Activated CD8-positive, alpha-beta memory T cell treated with anti-CD3 and anti-CD28 coated beads for 48 hours (primary cell): ENCODE data around the gene TMEM121.

Source experiments
- DNase-seq, 3 experiments: peaks; one replicate each; pipeline ENCODE4 v3.0.0-alpha.2; 2020; ENCODE audit warnings: low read depth in 2 of 3, low spot score in 2 of 3

Gene TMEM121

DNA sequence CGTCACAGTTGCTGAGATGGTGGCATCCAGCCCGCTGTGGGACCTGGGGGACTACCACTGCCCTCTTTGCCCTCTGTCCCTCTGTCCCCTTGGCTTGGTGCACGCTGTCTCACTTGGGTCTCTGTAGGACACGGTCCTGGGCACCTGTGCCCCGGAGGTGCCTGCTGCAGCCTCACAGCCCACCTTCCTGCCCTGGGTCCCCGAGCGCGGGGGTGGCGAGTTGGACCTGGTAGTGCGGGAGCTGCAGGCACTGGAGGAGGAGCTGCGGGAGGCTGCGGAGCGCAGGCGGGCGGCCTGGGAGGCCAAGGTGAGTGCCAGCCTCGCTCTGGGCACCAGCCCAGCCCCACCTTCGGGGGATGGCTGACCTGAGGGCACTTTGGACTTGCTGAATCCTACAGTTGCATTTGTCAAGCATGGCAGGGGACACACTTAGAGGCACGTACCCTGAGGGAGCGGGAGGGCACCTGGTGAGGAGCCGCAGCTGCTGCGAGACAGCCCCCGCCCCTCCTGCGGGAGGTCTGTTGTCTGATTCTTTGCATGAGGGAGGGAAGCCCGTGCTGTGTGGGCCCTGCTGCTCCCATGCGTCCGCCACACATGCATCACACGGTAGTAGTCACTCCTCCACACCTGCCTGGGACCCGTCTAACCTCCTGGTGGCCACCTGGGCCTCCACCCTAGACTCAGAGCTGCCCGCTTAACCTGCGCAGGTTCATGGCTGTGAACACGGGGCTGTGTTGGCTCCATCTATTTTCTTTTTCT is 28.5 kb upstream of the TMEM121 start:
- DNase-seq, result no peak

DNA sequence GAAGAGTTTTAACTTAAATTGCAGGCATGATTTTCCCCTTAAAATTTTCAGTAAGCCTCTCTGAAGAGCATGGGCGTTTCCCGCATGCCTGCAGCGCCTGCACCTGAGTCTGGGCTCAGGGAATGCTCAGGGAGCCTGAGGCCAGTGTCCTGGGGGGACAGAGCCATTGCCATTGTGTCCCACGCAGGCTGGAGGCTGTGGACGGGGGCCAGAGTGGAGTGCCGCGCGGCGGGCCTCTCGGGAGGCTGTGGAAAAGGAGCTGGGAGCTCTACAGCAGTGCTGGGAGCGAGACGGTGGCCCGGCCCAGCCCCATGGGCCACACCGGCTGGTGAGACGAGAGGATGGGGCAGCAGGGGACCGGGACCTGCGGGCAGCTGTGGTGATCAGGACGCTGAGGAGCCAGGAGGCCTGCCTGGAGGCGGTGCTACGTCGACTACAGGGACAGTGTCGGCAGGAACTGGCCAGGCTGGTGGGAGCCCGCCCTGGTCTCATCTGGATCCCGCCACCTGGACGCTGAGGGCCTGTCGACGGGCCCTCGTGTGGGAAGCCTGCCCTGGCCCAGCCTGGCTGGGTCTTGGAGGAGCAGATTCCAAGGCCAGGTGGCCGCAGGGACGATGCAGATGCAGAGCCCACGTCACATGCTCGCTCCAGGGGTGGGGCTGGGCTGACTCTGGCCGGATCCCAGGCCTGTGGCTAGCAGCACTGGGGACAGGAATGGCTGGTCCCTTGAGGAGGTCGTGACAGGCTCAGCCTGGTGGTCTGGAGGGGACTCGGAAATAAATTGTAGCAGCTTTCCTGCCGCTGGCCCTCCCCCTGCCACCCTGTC is 27.7 kb upstream of the TMEM121 start:
- no peak for DNase-seq

- DNase-seq, result no peak
Measured at GRCh38 chr14:105499256-105500035, 26.9 kb upstream of the TMEM121 start.

- no peak for DNase-seq
Measured at GRCh38 chr14:105500036-105500725, 26.2 kb upstream of the TMEM121 start.

DNA sequence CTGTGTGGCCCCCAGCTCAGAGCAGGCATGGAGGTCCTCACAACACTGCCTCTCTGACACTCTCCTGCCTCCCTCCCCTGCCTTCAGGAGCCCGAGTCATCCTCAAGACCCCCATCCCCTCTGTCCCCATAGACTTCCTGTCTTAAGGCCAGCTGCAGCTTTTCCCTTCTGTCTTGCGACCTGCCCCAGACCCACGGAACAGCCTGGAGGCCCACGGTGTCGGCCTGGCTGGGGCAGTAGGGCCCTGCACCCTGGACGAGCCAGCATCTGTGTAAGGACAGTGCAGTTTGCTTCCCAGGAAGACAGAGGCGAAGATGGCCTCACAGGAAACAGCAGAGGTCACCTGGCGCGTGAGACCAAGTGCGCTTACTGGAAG is 25.7 kb upstream of the TMEM121 start:
- DNase-seq, result no peak

- DNase-seq, result no peak
Measured at GRCh38 chr14:105501504-105502291, 24.7 kb upstream of the TMEM121 start.

- DNase-seq, result no peak
Measured at GRCh38 chr14:105502446-105503295, 23.7 kb upstream of the TMEM121 start.

DNA sequence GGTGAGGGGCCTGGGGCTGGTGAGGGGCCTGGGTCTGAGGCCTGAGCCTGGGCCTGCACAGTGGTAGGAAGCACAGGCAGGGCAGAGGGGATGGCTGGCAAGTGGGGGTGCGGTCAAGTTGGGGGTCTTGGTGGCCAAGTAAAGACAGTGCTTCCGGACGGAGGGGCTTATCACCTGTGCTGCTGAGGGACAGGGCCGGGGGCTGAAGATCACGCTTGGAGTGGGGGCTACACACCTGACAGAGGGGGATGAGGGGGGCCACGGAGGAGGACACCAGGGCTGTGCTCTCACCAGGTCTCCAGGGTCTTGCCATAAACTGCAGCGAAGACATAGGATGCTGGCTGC is 23.1 kb upstream of the TMEM121 start:
- DNase-seq, result no peak

GRCh38 chr14:105503935-105504692 is 22.3 kb upstream of the TMEM121 start:
- no peak for DNase-seq

GRCh38 chr14:105505101-105505500 is 21.3 kb upstream of the TMEM121 start:
- DNase-seq, result no peak

GRCh38 chr14:105507247-105507646 is 19.1 kb upstream of the TMEM121 start:
- DNase-seq, result no peak

DNA sequence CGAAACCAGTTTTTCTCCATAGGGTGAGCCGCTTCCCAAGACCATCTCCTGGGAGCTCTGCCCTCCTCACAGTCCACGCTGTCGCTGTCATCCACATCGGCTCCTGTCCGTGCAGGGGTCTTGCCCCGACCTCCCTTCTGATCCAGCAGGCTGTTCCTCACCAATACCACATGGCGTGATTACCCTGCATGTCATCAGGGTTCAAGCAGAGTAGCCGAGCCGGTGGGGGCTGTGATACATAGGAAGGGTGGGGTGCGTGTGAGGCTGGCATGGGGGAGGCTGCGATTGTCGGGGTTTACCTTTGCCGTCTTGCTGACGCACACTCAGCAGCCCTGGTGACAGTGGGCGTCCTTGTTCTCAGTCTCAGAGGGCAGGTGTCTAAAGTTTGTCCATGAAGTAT is 18.3 kb upstream of the TMEM121 start:
- DNase-seq, result no peak

DNA sequence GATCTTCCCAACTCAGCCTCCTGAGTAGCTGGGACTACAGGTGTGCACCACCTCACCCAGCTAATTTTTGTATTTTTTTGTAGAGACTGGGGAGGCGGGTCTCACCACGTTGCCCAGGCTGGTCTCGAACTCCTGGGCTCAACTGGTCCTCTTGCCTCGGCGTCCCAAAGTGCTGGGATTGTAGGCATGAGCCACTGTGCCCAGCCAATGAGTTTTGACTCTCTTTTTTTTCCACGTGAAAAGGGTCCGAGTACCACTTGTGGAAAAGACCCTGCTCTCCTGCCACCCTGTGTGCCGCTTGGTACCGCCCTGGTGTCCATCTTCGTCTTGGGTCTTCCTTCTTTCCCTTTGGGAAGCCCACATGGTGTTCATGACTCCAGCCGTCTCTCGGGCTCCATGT is 17.8 kb upstream of the TMEM121 start:
- DNase-seq, result no peak

GRCh38 chr14:105517096-105517495 is 9.3 kb upstream of the TMEM121 start:
- no peak for DNase-seq

GRCh38 chr14:105519946-105520698 is 6.3 kb upstream of the TMEM121 start:
- no peak for DNase-seq

DNA sequence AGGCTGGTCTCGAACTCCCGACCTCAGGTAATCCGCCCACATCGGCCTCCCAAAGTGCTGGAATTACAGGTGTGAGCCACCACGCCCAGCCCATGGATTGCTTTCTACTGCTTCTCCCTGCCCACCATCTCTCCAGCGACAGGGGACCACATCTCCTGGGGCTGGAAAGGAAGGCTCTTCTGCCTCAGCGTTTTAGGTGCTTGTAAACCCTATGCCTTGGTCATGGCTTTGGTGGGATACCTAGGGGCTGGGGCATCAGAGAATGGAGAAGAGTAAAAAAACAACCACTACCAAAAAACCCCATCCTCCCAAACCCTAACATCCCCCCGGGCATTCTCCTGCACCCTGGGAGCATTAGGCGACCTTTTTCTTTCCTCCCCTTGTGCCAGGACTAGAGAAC is 1.1 kb upstream of the TMEM121 start:
- no peak for DNase-seq

DNA sequence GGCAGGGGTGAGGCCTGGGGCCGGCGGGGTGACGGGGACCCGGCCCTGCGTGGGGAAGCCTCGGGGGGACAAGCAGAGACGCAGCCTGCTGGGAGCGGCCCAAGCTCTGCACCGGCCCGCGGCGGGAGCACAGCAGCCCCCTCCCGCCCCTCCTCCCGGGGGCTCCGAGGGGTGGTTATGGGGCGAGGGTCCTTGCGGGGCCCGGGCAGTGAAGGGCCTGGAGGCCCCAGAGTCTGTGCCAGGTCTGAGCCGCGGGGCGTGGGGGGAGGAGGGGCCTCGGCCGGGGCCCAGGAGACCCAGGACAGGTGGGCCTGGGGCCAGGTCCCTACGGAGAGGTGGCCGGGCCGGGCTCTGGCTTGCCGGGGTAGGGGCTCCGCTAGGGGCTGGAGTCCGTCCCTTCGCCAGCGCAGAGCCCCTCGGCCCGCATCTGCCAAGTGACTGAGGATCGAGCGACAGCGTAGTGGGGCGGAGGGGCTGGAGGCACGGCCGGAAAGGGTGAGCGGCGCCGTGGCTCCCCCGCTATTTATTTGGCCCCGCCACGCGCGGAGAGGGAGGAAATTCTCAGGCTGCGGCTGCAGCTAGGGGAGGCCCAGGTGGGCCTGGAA is 495 bp downstream of the TMEM121 start:
- DNase-seq, result no peak

GRCh38 chr14:105527381-105527825 is 1.0 kb downstream of the TMEM121 start:
- DNase-seq, result no peak
